HepG2 (cell line): ENCODE results near the gene ZNF384. TPM values are rescaled to one million over a fixed set of nuclear protein-coding genes. Genes with fewer than 3 reads are reported as not detected.

Source experiments
- CSRNP1 ChIP-seq: sonication (generic); formaldehyde crosslinking; IDR thresholded peaks from 2 replicates; pipeline ENCODE4 v1.8.1; 2023; ENCODE audit warnings: mild to moderate bottlenecking, missing genetic modification reagents
- ETV5 ChIP-seq: IDR thresholded peaks from 2 replicates; pipeline ENCODE4 v1.6.1; 2018; ENCODE audit warnings: missing biosample characterization, missing genetic modification reagents, inconsistent platforms, borderline replicate concordance
- ETV6 ChIP-seq: sonication (generic); formaldehyde crosslinking; conservative IDR thresholded peaks from 2 replicates; pipeline ENCODE4 v1.4.0; 2020; ENCODE audit warnings: missing genetic modification reagents
- HDAC2 ChIP-seq: sonication (generic); formaldehyde crosslinking; IDR thresholded peaks from 2 replicates; pipeline ENCODE4 v1.4.0; 2020; ENCODE audit warnings: missing genetic modification reagents
- KAT7 ChIP-seq: IDR thresholded peaks from 2 replicates; pipeline ENCODE4 v1.6.1; 2018; ENCODE audit warnings: borderline replicate concordance, missing compliant biosample characterization
- KDM1A ChIP-seq: IDR thresholded peaks from 2 replicates; pipeline ENCODE4 v1.6.1; 2016; ENCODE audit warnings: missing compliant biosample characterization
- PHF21A ChIP-seq: sonication (generic); formaldehyde crosslinking; IDR thresholded peaks from 2 replicates; pipeline ENCODE4 v1.5.0; 2020; ENCODE audit warnings: mild to moderate bottlenecking, missing genetic modification reagents
- PPARG ChIP-seq: conservative IDR thresholded peaks from 2 replicates; pipeline ENCODE4 v1.6.1; 2016; ENCODE audit warnings: missing biosample characterization, missing genetic modification reagents
- THAP9 ChIP-seq: sonication (generic); formaldehyde crosslinking; IDR thresholded peaks from 2 replicates; pipeline ENCODE4; 2020; ENCODE audit warnings: missing genetic modification reagents, mild to moderate bottlenecking, borderline replicate concordance
- ZBTB3 ChIP-seq: sonication (generic); formaldehyde crosslinking; IDR thresholded peaks from 2 replicates; pipeline ENCODE4 v1.4.0; 2020; ENCODE audit warnings: low read depth, mild to moderate bottlenecking, moderate library complexity, missing genetic modification reagents, borderline replicate concordance
- ZBTB39 ChIP-seq: sonication (generic); formaldehyde crosslinking; IDR thresholded peaks from 2 replicates; pipeline ENCODE4 v1.5.0; 2020; ENCODE audit warnings: missing genetic modification reagents
- ZNF296 ChIP-seq: sonication (generic); formaldehyde crosslinking; conservative IDR thresholded peaks from 2 replicates; pipeline ENCODE4 v1.5.0; 2020; ENCODE audit warnings: mild to moderate bottlenecking, missing genetic modification reagents
- ZNF451 ChIP-seq: sonication (generic); formaldehyde crosslinking; IDR thresholded peaks from 2 replicates; pipeline ENCODE4 v1.5.0; 2020; ENCODE audit warnings: mild to moderate bottlenecking, missing genetic modification reagents
- ZNF646 ChIP-seq: sonication (generic); formaldehyde crosslinking; IDR thresholded peaks from 2 replicates; pipeline ENCODE4 v1.9.0; 2021; ENCODE audit warnings: mild to moderate bottlenecking, missing genetic modification reagents
- ZNF768 ChIP-seq: sonication (generic); formaldehyde crosslinking; IDR thresholded peaks from 2 replicates; pipeline ENCODE4 v1.4.0; 2020; ENCODE audit warnings: missing genetic modification reagents
- ZSCAN25 ChIP-seq: sonication (generic); formaldehyde crosslinking; IDR thresholded peaks from 2 replicates; pipeline ENCODE4 v1.8.0; 2022; ENCODE audit warnings: mild to moderate bottlenecking, missing genetic modification reagents
- polyA plus RNA-seq, 8 experiments: library from polyadenylated mRNA; depleted of rRNA in 3 of 8; stranded (reverse) in 7 of 8; unstranded in 1 of 8; fragments of >200 nt; fragmentation: Illumina TruSeq in 4 of 8; extraction: Trizol in 4 of 8; gene quantifications; 2 replicates each; pipeline versions ENCODE4 v1.2.1 to v1.2.3, GENCODE V29; 2011 to 2016; ENCODE audit warnings: low read depth in 4 of 8, missing spikeins in 1 of 8, mixed read lengths in 1 of 8; ENCODE audit not compliant: insufficient read depth in 1 of 8
- total RNA-seq, 5 experiments: library from RNA; depleted of rRNA; stranded (reverse); fragments of >200 nt; fragmentation: Illumina TruSeq; extraction: Trizol; gene quantifications; 2 replicates each; pipeline ENCODE4 v1.2.3, GENCODE V29; 2016; ENCODE audit warnings: low read depth in 1 of 5

The ZNF384 gene
- total and polyA plus RNA-seq, 2 of the 13 experiments (the other 11 are each of a cell fraction or from before 2014, with no cell fraction given): 23.6 to 55.3 TPM

GRCh38 chr12:6662906-6663742, 26.1 kb downstream of the ZNF384 start, which contains the start of gene ING4 (continued):
- peak; percentile 90 for TF ChIP-seq ZSCAN25
- TF ChIP-seq ETV6 (CRISPR knock-in tag): no peak; the same call in 1 of the 2 replicates
- no peak for TF ChIP-seq PPARG
- peak; percentile 85 for TF ChIP-seq ETV5 (CRISPR knock-in tag)
- TF ChIP-seq PHF21A (CRISPR knock-in tag): 0 out of 2 replicates have a peak, but pooled peaks have one; percentile 85
- peak; percentile 69 for TF ChIP-seq HDAC2 (CRISPR knock-in tag)
- TF ChIP-seq THAP9: peak; percentile 91; the same call in 1 of the 2 replicates
- TF ChIP-seq ZBTB3 (CRISPR knock-in tag): no peak
- TF ChIP-seq KAT7: no peak
- TF ChIP-seq CSRNP1 (CRISPR knock-in tag): no peak
- TF ChIP-seq KDM1A: no peak
- TF ChIP-seq ZNF768 (CRISPR knock-in tag): no peak
- no peak; the same call in 1 of the 2 replicates for TF ChIP-seq ZNF296 (CRISPR knock-in tag)
- TF ChIP-seq ZNF451 (CRISPR knock-in tag): no peak
- no peak for TF ChIP-seq ZNF646 (CRISPR knock-in tag)
- TF ChIP-seq ZBTB39: no peak
